Ishikawa (cell line): ENCODE data around the gene DYNC1I1.

Experiments used
- CEBPB ChIP-seq: IDR thresholded peaks from 2 replicates; pipeline ENCODE4 v1.6.1; 2012
- CREB1 ChIP-seq: IDR thresholded peaks from 2 replicates; pipeline ENCODE4 v1.6.1; 2012; ENCODE audit warnings: low read depth
- EGR1 ChIP-seq: IDR thresholded peaks from 2 replicates; pipeline ENCODE4 v1.6.1; 2012
- EP300 ChIP-seq: IDR thresholded peaks from 2 replicates; pipeline ENCODE4 v1.6.1; 2012; ENCODE audit warnings: borderline replicate concordance
- FOXM1 ChIP-seq: IDR thresholded peaks from 2 replicates; pipeline ENCODE4 v1.6.1; 2012; ENCODE audit warnings: low read depth, borderline replicate concordance
- MAX ChIP-seq: IDR thresholded peaks from 2 replicates; pipeline ENCODE4 v1.6.1; 2012
- NFIC ChIP-seq: IDR thresholded peaks from 2 replicates; pipeline ENCODE4 v1.6.1; 2012
- RAD21 ChIP-seq: IDR thresholded peaks from 2 replicates; pipeline ENCODE4 v1.6.1; 2012; ENCODE audit warnings: low read depth
- REST ChIP-seq: IDR thresholded peaks from 2 replicates; pipeline ENCODE4 v1.6.1; 2012; ENCODE audit warnings: low read depth, mild to moderate bottlenecking
- TAF1 ChIP-seq: IDR thresholded peaks from 2 replicates; pipeline ENCODE4 v1.6.1; 2012; ENCODE audit warnings: low read depth, mild to moderate bottlenecking
- TCF12 ChIP-seq: IDR thresholded peaks from 2 replicates; pipeline ENCODE4 v1.6.1; 2012; ENCODE audit warnings: low read depth
- TEAD4 ChIP-seq: IDR thresholded peaks from 2 replicates; pipeline ENCODE4 v1.6.1; 2012
- USF1 ChIP-seq: IDR thresholded peaks from 2 replicates; pipeline ENCODE4 v1.6.1; 2012
- YY1 ChIP-seq: IDR thresholded peaks from 2 replicates; pipeline ENCODE4 v1.6.1; 2012; ENCODE audit warnings: low read depth
- ZBTB7A ChIP-seq: IDR thresholded peaks from 2 replicates; pipeline ENCODE4 v1.6.1; 2012; ENCODE audit warnings: low read depth

DYNC1I1 gene

GRCh38 chr7:96004578-96004977 is 232.2 kb downstream of the DYNC1I1 start:
- TF ChIP-seq NFIC (no peak), TCF12 (no peak)

GRCh38 chr7:96005271-96005670 is 232.9 kb downstream of the DYNC1I1 start:
- TF ChIP-seq RAD21, result no peak
- TF ChIP-seq EGR1, result no peak
- TF ChIP-seq MAX, result no peak
- TF ChIP-seq CREB1, result no peak
- TF ChIP-seq TEAD4, result no peak
- TF ChIP-seq USF1, result no peak
- no peak for TF ChIP-seq EP300
- TF ChIP-seq ZBTB7A, result no peak
- TF ChIP-seq NFIC, result no peak

- no peak for TF ChIP-seq EP300
- no peak for TF ChIP-seq NFIC
- TF ChIP-seq RAD21, result no peak
- no peak for TF ChIP-seq USF1
- TF ChIP-seq REST, result no peak
- no peak for TF ChIP-seq YY1
- TF ChIP-seq TEAD4, result no peak
- no peak for TF ChIP-seq ZBTB7A
- TF ChIP-seq CREB1, result no peak
- TF ChIP-seq CEBPB, result no peak
- TF ChIP-seq TCF12, result no peak
These were observed 236.8 kb downstream of the DYNC1I1 start for GRCh38 chr7:96009148-96009547.

- TF ChIP-seq CEBPB (no peak), YY1 (no peak), TEAD4 (no peak), REST (no peak), NFIC (no peak), MAX (no peak), USF1 (no peak), FOXM1 (no peak), EP300 (no peak), CREB1 (no peak), ZBTB7A (no peak), TAF1 (no peak), RAD21 (no peak), EGR1 (no peak)
These were observed 241.5 kb downstream of the DYNC1I1 start for GRCh38 chr7:96013836-96014235.

- TF ChIP-seq EP300 (no peak), YY1 (no peak), CREB1 (no peak), TAF1 (no peak), USF1 (no peak), TCF12 (no peak), REST (no peak), EGR1 (no peak), MAX (no peak), CEBPB (no peak), FOXM1 (no peak), RAD21 (no peak)
These were observed 242.3 kb downstream of the DYNC1I1 start for GRCh38 chr7:96014617-96015016.
